HCT116 (cell line): Measurements from ENCODE around the gene LCN6. TPM values are rescaled to one million over a fixed set of nuclear protein-coding genes. Genes with fewer than 3 reads are reported as not detected.
A peak's percentile ranks its signal among the peaks of the same experiment; 100 is the strongest.

Experiments used
- ATAC-seq: fragments of 200-7000 bp; cut with Tn5 transposase; 2 replicates; pipeline ENCODE4 v1.9.1; 2020; ENCODE audit warnings: mild to moderate bottlenecking, moderate library complexity
- BruUV-seq: library from RNA; stranded (reverse); fragments of 400-500 nt; replicated peaks from 2 replicates; lab custom pipeline; 2021; lab: Mats Ljungman, UMichigan
- CTCF ChIA-PET: fragments of 300-600 bp; sonication (Branson Sonifier 250); formaldehyde crosslinking; loops from one replicate; lab custom pipeline; 2021; ENCODE audit warnings: antibody characterized with exemption; lab: Charles Lee
- POLR2A ChIA-PET: fragments of 300-600, 350-600 bp; sonication (Branson Sonifier 250); formaldehyde crosslinking; loops from one replicate; lab custom pipeline; 2021; ENCODE audit warnings: antibody characterized with exemption; lab: Charles Lee
- RAD21 ChIA-PET, 2 experiments: fragments of 300-600 bp; sonication (Branson Sonifier 250); formaldehyde crosslinking; loops; one replicate each; lab custom pipeline; 2023; ENCODE audit warnings: low total read pairs in 2 of 2; ENCODE audit not compliant: uncharacterized antibody in 2 of 2, unreplicated experiment in 2 of 2, low non-redundant PET in 1 of 2; lab: Charles Lee
- DNase-seq: peaks from one replicate; pipeline ENCODE4 v3.0.0-alpha.2; 2010; ENCODE audit warnings: low read depth, low spot score
- H2AFZ ChIP-seq: fragments of 200-600 bp; shearing (Covaris generic), sonication (generic); 2 replicates; pipeline ENCODE4 v1.6.1; 2017; ENCODE audit warnings: low read depth, mixed run types, mixed read lengths, antibody characterized with exemption, low read length; ENCODE audit not compliant: poor library complexity, severe bottlenecking
- H3K27ac ChIP-seq: 2 replicates; pipeline ENCODE4 v1.5.1; 2012; ENCODE audit warnings: low read depth, low read length
- H3K27me3 ChIP-seq: fragments of 200-600 bp; sonication (generic); 2 replicates; pipeline ENCODE4 v1.6.1; 2016; ENCODE audit warnings: mixed run types, low read length, mixed read lengths; ENCODE audit not compliant: insufficient read depth
- H3K36me3 ChIP-seq, 2 experiments: fragments of 200-500 bp in 1 of 2; fragments of 200-600 bp in 1 of 2; sonication (Bioruptor generic) in 1 of 2; sonication (generic) in 1 of 2; 2 replicates each; pipeline versions ENCODE4 v1.5.1 to v1.6.1; 2014 to 2016; ENCODE audit warnings: low read length in 2 of 2, inconsistent platforms in 1 of 2, mixed read lengths in 1 of 2, mixed run types in 1 of 2; ENCODE audit not compliant: insufficient read depth in 2 of 2, control insufficient read depth in 1 of 2
- H3K4me1 ChIP-seq, 2 experiments: fragments of 200-600 bp in 1 of 2; sonication (generic) in 1 of 2; 2 replicates each; pipeline versions ENCODE4 v1.5.1 to v1.6.1; 2012 to 2017; ENCODE audit warnings: low read length in 2 of 2, inconsistent platforms in 1 of 2, mild to moderate bottlenecking in 1 of 2, mixed read lengths in 1 of 2, mixed run types in 1 of 2, moderate library complexity in 1 of 2; ENCODE audit not compliant: insufficient read depth in 2 of 2, control insufficient read depth in 1 of 2
- H3K4me2 ChIP-seq: fragments of 200-600 bp; sonication (generic); 2 replicates; pipeline ENCODE4 v1.6.1; 2017; ENCODE audit warnings: mixed run types, low read length, mixed read lengths
- H3K4me3 ChIP-seq, 2 experiments: fragments of 200-600 bp in 1 of 2; sonication (generic) in 1 of 2; replicated peaks in 1 of 2; 2 replicates each; pipeline ENCODE4 v1.5.1; 2011 to 2016; ENCODE audit warnings: low read length in 2 of 2, control low read depth in 1 of 2, low read depth in 1 of 2, mild to moderate bottlenecking in 1 of 2, mixed read lengths in 1 of 2, mixed run types in 1 of 2
- H3K79me2 ChIP-seq: fragments of 200-600 bp; sonication (generic); 2 replicates; pipeline ENCODE4 v1.6.1; 2017; ENCODE audit warnings: mild to moderate bottlenecking, mixed run types, low read length, moderate library complexity, mixed read lengths; ENCODE audit not compliant: insufficient read depth
- H3K9ac ChIP-seq: fragments of 200-600 bp; sonication (generic); 2 replicates; pipeline ENCODE4 v1.6.1; 2016; ENCODE audit warnings: low read length, mixed read lengths
- H3K9me2 ChIP-seq: fragments of 200-600 bp; sonication (generic), shearing (Covaris generic); 2 replicates; pipeline ENCODE4 v1.6.1; 2017; ENCODE audit warnings: mixed run types, mild to moderate bottlenecking, moderate library complexity; ENCODE audit not compliant: insufficient read depth
- H3K9me3 ChIP-seq, 2 experiments: fragments of 200-500 bp in 1 of 2; fragments of 200-600 bp in 1 of 2; sonication (Bioruptor generic) in 1 of 2; sonication (generic) in 1 of 2; 2 replicates each; pipeline ENCODE4 v1.6.1; 2014 to 2017; ENCODE audit warnings: low read length in 2 of 2, mixed read lengths in 2 of 2, inconsistent platforms in 1 of 2, low read depth in 1 of 2, mild to moderate bottlenecking in 1 of 2, mixed run types in 1 of 2, moderate library complexity in 1 of 2; ENCODE audit not compliant: control insufficient read depth in 1 of 2, insufficient read depth in 1 of 2
- H4K20me1 ChIP-seq: fragments of 200-600 bp; sonication (generic), shearing (Covaris generic); 2 replicates; pipeline ENCODE4 v1.6.1; 2017; ENCODE audit warnings: mixed run types, mild to moderate bottlenecking, moderate library complexity; ENCODE audit not compliant: insufficient read depth
- CEBPB ChIP-seq: IDR thresholded peaks from 2 replicates; pipeline ENCODE4 v1.6.1; 2012; ENCODE audit warnings: low read depth
- EGR1 ChIP-seq: IDR thresholded peaks from 2 replicates; pipeline ENCODE4 v1.6.1; 2012; ENCODE audit warnings: low read depth
- EZH2 ChIP-seq: fragments of 200-600 bp; sonication (generic); IDR thresholded peaks from 2 replicates; pipeline ENCODE4 v1.6.1; 2017; ENCODE audit warnings: antibody characterized with exemption, mixed run types
- FOSL1 ChIP-seq: IDR thresholded peaks from 2 replicates; pipeline ENCODE4 v1.6.1; 2012; ENCODE audit warnings: low read depth
- JUND ChIP-seq: IDR thresholded peaks from 2 replicates; pipeline ENCODE4 v1.6.1; 2012
- POLR2A ChIP-seq: IDR thresholded peaks from 2 replicates; pipeline ENCODE4 v1.7.0; 2011; ENCODE audit warnings: borderline replicate concordance; ENCODE audit not compliant: insufficient read depth, insufficient read length; ENCODE audit errors: extremely low read depth
- POLR2AphosphoS5 ChIP-seq: IDR thresholded peaks from 2 replicates; pipeline ENCODE4 v1.6.1; 2011; ENCODE audit warnings: mild to moderate bottlenecking, low read depth, low read length, moderate library complexity
- ZFX ChIP-seq: fragments of 450-650 bp; IDR thresholded peaks from 2 replicates; pipeline ENCODE4 v1.6.1; 2017
- intact Hi-C: fragments of 100-400 bp; cut with micrococcal nuclease; formaldehyde crosslinking; loops from 2 replicates; pipeline ENCODE4 v1.10.0; 2022
- total RNA-seq: library from RNA; stranded (reverse); gene quantifications from one replicate; pipeline ENCODE4 v1.2.1, GENCODE V29; 2021; ENCODE audit not compliant: unreplicated experiment
- TF ChIP-seq, protein P1 (sequence below), 3 experiments: fragments of 200-600 bp in 1 of 3; sonication (generic) in 1 of 3; IDR thresholded peaks in 2 of 3; conservative IDR thresholded peaks in 1 of 3; 2 replicates each; pipeline ENCODE4 v1.5.1; 2012 to 2017; ENCODE audit warnings: low read depth in 2 of 3, low read length in 2 of 3, antibody characterized with exemption in 1 of 3, borderline replicate concordance in 1 of 3, control low read depth in 1 of 3, mild to moderate bottlenecking in 1 of 3, mixed read lengths in 1 of 3, mixed run types in 1 of 3, moderate library complexity in 1 of 3; ENCODE audit not compliant: insufficient read depth in 1 of 3
- TF ChIP-seq, protein P2 (sequence below): IDR thresholded peaks from 2 replicates; pipeline ENCODE4 v1.6.1; 2012; ENCODE audit warnings: low read depth

The LCN6 gene
- total RNA-seq, 1 experiment from 2014 or later, result not detected

DNA sequence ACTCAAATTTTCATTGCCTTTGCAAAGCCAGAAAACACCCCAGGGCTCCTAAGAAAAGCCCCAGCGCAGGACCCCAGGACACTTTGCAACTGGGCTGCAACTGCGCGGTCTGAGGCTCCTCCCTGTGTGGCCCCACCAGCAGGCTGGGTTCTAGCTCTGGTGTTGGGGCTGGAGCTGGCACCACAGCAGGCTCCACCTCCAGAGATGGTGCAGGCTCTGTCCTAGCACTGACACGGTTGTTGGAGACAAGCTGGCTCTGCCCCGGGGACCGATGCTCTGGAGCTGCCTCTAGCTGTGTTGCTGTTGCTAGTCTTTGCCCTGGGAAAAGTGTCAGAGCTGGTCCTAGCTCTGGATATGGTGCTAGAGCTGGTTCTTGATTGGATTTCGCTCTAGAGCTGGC lies 19.2 kb downstream of the LCN6 start:
- no TSS peak for BruUV-seq
- Histone ChIP-seq H3K4me3 (peak overlapping the region; percentile 93 to 100), H3K79me2 (peaks cover 52% of the 10 kb centered on the region), H3K4me2 (peak overlapping the region; percentile 95), H3K27ac (peak overlapping the region; percentile 97), H2AFZ (no peak overlapping the region)
- intact Hi-C loops, result loop anchor here (1.0 kb wide), 1 partner anchor 34 kb away; no protein-coding TSS in a partner anchor
- peak; percentile 65 for ATAC-seq
- TF ChIP-seq FOSL1 (no peak), POLR2A (peak; percentile 71), POLR2AphosphoS5 (peak; percentile 55)
- TF ChIP-seq, all 23 proteins: peak for 2
- Histone ChIP-seq H3K9me3 (no peaks in the 10 kb centered on the region), H3K9ac (peak overlapping the region; percentile 95), H3K27me3 (no peaks in the 10 kb centered on the region), H3K36me3 (peaks cover 13 to 34% of the 10 kb centered on the region in 2 experiments; a peak in 3 of 4 replicates), H4K20me1 (peaks cover 26% of the 10 kb centered on the region; the same call in 1 of the 2 replicates), H3K4me1 (peaks cover 13 to 37% of the 10 kb centered on the region in 2 experiments), H3K9me2 (no peaks in the 10 kb centered on the region)
- POLR2A ChIA-PET, result interaction anchor here (0.9 to 1.7 kb wide), 5 partner anchors 8 to 49 kb away, joined by 3 to 10 read pairs (median 4); no protein-coding TSS in a partner anchor
- DNase-seq, result no peak
- RAD21 ChIA-PET, result no interaction called here
- CTCF ChIA-PET, result interaction anchor here (0.6 to 1.5 kb wide), 7 partner anchors 9 to 62 kb away, joined by 3 to 5 read pairs (median 3); partner anchors contain the start of gene TMEM141

DNA sequence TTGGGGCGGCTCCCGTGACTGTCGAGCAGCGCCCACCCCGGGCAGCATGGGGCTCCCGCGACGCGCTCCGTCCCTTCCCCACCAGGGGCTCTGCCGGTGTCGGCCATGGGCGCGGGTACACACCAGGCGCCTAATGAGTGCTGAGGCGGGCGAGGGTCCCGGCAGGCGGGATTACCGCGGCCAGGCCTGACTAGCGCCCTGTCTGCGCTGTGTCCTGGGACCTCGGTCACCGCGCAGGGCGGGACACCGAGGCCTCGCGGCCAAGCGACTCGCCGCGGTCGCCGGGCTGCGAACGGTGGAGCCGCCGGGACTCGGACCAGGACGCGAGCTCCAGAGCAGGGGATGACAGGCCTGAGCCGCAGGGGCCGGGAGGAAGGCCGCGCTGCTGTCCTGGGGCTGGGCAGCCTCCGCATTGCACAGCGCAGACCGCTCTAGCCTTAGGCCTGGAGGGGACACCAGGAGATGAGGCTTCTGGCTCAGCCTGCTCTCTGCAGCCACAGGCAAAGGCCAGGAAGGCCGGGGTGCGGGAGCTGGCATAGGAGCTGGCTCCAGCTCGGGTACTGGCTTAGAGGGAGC lies 19.7 kb downstream of the LCN6 start:
- H3K36me3 ChIP-seq, result peaks cover 17 to 39% of the 10 kb centered on the region in 2 experiments; a peak in 3 of 4 replicates
- H3K79me2 ChIP-seq, result peaks cover 57% of the 10 kb centered on the region
- H4K20me1 ChIP-seq, result peaks cover 32% of the 10 kb centered on the region; the same call in 1 of the 2 replicates
- peaks cover 13 to 42% of the 10 kb centered on the region in 2 experiments for H3K4me1 ChIP-seq
- BruUV-seq, result no TSS peak
- no peaks in the 10 kb centered on the region for H3K9me3 ChIP-seq
- peak overlapping the region; percentile 93 to 100 for H3K4me3 ChIP-seq
- H3K9me2 ChIP-seq, result no peaks in the 10 kb centered on the region
- H2AFZ ChIP-seq, result no peak overlapping the region
- ChIA-PET RAD21 (no interaction called here), POLR2A (interaction anchor here (0.9 to 1.7 kb wide), 8 partner anchors 9 to 50 kb away, joined by 3 to 10 read pairs (median 4); no protein-coding TSS in a partner anchor), CTCF (interaction anchor here (0.6 to 1.5 kb wide), 7 partner anchors 9 to 62 kb away, joined by 3 to 5 read pairs (median 3); partner anchors contain the start of gene TMEM141)
- intact Hi-C loops, result loop anchor here (1.0 kb wide), 1 partner anchor 33 kb away; no protein-coding TSS in a partner anchor
- peak overlapping the region; percentile 97 for H3K27ac ChIP-seq
- H3K27me3 ChIP-seq, result no peaks in the 10 kb centered on the region
- H3K4me2 ChIP-seq, result peak overlapping the region; percentile 95
- peak overlapping the region; percentile 95 for H3K9ac ChIP-seq
- TF ChIP-seq CEBPB (no peak), FOSL1 (no peak), EGR1 (no peak), EZH2 (no peak), ZFX (peak; percentile 55; the same call in 1 of the 2 replicates), JUND (no peak)
- TF ChIP-seq, protein P1, sequence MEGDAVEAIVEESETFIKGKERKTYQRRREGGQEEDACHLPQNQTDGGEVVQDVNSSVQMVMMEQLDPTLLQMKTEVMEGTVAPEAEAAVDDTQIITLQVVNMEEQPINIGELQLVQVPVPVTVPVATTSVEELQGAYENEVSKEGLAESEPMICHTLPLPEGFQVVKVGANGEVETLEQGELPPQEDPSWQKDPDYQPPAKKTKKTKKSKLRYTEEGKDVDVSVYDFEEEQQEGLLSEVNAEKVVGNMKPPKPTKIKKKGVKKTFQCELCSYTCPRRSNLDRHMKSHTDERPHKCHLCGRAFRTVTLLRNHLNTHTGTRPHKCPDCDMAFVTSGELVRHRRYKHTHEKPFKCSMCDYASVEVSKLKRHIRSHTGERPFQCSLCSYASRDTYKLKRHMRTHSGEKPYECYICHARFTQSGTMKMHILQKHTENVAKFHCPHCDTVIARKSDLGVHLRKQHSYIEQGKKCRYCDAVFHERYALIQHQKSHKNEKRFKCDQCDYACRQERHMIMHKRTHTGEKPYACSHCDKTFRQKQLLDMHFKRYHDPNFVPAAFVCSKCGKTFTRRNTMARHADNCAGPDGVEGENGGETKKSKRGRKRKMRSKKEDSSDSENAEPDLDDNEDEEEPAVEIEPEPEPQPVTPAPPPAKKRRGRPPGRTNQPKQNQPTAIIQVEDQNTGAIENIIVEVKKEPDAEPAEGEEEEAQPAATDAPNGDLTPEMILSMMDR (IDR thresholded peaks at IDR 0.05 in 2 of 3, conservative IDR thresholded peaks at IDR 0.05 in 1 of 3; ENCODE audit: borderline replicate concordance in 1 of 3, insufficient read depth in 1 of 3, low read depth in 2 of 3, low read length in 2 of 3), result no peak
- TF ChIP-seq, protein P2, sequence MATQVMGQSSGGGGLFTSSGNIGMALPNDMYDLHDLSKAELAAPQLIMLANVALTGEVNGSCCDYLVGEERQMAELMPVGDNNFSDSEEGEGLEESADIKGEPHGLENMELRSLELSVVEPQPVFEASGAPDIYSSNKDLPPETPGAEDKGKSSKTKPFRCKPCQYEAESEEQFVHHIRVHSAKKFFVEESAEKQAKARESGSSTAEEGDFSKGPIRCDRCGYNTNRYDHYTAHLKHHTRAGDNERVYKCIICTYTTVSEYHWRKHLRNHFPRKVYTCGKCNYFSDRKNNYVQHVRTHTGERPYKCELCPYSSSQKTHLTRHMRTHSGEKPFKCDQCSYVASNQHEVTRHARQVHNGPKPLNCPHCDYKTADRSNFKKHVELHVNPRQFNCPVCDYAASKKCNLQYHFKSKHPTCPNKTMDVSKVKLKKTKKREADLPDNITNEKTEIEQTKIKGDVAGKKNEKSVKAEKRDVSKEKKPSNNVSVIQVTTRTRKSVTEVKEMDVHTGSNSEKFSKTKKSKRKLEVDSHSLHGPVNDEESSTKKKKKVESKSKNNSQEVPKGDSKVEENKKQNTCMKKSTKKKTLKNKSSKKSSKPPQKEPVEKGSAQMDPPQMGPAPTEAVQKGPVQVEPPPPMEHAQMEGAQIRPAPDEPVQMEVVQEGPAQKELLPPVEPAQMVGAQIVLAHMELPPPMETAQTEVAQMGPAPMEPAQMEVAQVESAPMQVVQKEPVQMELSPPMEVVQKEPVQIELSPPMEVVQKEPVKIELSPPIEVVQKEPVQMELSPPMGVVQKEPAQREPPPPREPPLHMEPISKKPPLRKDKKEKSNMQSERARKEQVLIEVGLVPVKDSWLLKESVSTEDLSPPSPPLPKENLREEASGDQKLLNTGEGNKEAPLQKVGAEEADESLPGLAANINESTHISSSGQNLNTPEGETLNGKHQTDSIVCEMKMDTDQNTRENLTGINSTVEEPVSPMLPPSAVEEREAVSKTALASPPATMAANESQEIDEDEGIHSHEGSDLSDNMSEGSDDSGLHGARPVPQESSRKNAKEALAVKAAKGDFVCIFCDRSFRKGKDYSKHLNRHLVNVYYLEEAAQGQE, result no peak
- peak; percentile 37 for ATAC-seq
- DNase-seq, result no peak
